Activated naive CD4-positive, alpha-beta T cell treated with anti-CD3 and anti-CD28 coated beads for 36 hours (primary cell): Measurements from ENCODE around the gene LMNTD2. TPM values are rescaled to one million over a fixed set of nuclear protein-coding genes. Genes with fewer than 3 reads are reported as not detected.
A peak's percentile ranks its signal among the peaks of the same experiment; 100 is the strongest.

ENCODE experiments used
- CTCF ChIA-PET: fragments of 350-600 bp; sonication (Branson Sonifier 250); formaldehyde crosslinking; loops from one replicate; lab custom pipeline; 2021; ENCODE audit warnings: antibody characterized with exemption; lab: Charles Lee
- DNase-seq: peaks from one replicate; pipeline ENCODE4 v3.0.0-alpha.2; 2020
- H3K27ac Mint-ChIP-seq: one replicate; pipeline ENCODE4 v1.8.0; 2021; ENCODE audit warnings: mild to moderate bottlenecking, mixed read lengths
- H3K27me3 Mint-ChIP-seq: one replicate; pipeline ENCODE4 v1.8.0; 2021; ENCODE audit warnings: low read depth, mixed read lengths
- H3K36me3 Mint-ChIP-seq: one replicate; pipeline ENCODE4 v1.8.0; 2021; ENCODE audit warnings: low read depth, mixed read lengths
- H3K4me1 Mint-ChIP-seq: one replicate; pipeline ENCODE4 v1.8.0; 2021; ENCODE audit warnings: low read depth, mixed read lengths
- H3K4me3 Mint-ChIP-seq: one replicate; pipeline ENCODE4 v1.8.0; 2021; ENCODE audit warnings: mild to moderate bottlenecking, moderate library complexity, mixed read lengths
- H3K9me3 Mint-ChIP-seq: one replicate; pipeline ENCODE4 v1.8.0; 2021; ENCODE audit warnings: mixed read lengths
- intact Hi-C: fragments of 100-400 bp; cut with micrococcal nuclease; formaldehyde crosslinking; loops from one replicate; pipeline ENCODE4 v1.15.1; 2023
- total RNA-seq, 2 experiments: library from RNA; stranded (reverse); gene quantifications; one replicate each; pipeline ENCODE4 v1.2.3, GENCODE V29; 2021

Gene LMNTD2
- total RNA-seq, 2 experiments from 2014 or later = 4.5 to 5.2 TPM

DNA sequence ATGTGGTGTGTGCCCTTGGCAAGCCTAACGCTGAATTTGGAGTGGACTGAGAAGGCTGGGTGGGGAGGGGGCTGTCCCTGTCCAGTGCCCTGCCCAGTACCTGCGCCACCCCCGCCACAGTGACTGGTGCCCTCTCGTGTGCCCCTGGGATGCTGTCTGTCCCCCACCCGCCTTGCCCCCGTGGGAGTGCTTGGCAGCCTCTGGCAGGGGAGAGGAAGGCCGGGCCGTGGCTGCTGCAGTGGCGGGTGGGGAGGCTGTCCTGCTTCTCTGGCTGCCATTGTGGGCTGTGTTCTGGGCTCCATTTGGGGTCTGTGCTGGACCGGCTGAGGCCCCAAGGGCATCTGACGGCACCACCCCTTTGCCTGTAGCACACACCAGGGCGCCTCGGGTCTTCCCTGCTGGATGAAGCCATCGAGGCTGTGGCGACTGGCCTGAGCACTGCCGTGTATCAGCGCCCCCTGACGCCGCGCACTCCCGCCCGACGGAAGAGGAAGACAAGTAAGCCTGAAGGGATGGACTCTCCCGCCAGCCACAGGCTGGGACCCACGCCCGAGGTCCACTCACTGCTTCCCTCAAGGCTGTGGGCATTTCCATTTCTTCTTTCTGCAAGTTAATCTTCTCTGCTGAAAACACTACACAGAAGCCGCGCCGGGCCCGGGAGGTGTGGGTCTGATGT is 37.6 kb upstream of the LMNTD2 start:
- Mint-ChIP-seq H3K9me3 (no peaks in the 10 kb centered on the region), H3K4me3 (no peak overlapping the region), H3K27me3 (no peaks in the 10 kb centered on the region), H3K27ac (no peak overlapping the region), H3K4me1 (peaks cover 2% of the 10 kb centered on the region), H3K36me3 (peaks cover 26% of the 10 kb centered on the region)
- no peak for DNase-seq
- CTCF ChIA-PET = no interaction called here
- intact Hi-C loops = no loop called here

DNA sequence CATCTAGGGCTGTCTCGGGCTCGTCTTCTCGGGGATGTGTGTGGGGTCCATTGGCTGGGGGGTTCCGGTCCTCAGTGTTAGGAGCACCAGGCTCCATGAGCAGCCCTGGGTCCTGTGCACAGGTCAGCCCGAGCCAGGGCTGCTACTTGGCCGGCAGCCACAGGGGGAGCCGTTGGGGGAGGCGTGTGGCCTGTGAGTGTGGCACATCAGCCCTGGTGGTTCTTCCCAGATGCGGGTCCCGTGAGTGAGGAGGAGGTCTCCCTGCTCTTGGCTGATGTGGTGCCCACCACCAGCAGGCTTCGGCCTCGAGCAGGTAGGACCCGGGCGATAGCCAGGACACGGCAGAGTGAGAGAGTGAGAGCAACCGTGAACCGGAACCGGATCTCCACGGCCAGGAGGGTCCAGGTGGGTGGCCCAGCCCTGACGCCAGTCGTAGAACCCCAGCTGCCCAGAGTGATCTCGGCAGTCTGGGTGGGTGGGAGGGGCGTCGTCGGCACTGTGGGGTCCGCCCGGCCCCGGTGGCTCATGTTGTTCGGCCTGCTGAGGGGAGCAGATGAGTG is 36.7 kb upstream of the LMNTD2 start:
- CTCF ChIA-PET = no interaction called here
- intact Hi-C loops = no loop called here
- DNase-seq = no peak
- H3K27ac Mint-ChIP-seq = no peak overlapping the region
- peaks cover 35% of the 10 kb centered on the region for H3K36me3 Mint-ChIP-seq
- H3K4me1 Mint-ChIP-seq = peaks cover 2% of the 10 kb centered on the region
- no peak overlapping the region for H3K4me3 Mint-ChIP-seq
- no peaks in the 10 kb centered on the region for H3K9me3 Mint-ChIP-seq
- no peaks in the 10 kb centered on the region for H3K27me3 Mint-ChIP-seq

DNA sequence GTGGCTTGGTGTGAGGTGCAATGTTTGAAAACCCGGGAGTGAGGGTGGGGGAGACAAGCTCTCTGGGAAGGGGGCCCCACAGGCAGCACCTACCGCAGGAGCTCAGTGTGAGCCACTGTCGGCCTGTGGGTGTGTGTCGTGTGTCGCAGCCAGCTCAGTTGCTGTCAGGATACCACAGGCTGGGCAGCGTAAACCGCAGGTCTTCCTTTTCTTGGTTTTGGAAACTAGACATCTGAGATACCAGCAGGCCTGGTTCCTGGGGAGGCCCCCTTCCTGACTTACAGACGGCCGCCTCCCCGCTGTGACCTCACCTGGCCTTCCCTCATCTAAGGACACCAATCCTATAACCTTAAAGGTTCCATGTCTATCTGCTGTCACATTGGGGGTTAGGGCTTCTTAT is 35.8 kb upstream of the LMNTD2 start:
- Mint-ChIP-seq H3K27ac (no peak overlapping the region), H3K4me1 (peaks cover 2% of the 10 kb centered on the region), H3K4me3 (no peak overlapping the region)

DNA sequence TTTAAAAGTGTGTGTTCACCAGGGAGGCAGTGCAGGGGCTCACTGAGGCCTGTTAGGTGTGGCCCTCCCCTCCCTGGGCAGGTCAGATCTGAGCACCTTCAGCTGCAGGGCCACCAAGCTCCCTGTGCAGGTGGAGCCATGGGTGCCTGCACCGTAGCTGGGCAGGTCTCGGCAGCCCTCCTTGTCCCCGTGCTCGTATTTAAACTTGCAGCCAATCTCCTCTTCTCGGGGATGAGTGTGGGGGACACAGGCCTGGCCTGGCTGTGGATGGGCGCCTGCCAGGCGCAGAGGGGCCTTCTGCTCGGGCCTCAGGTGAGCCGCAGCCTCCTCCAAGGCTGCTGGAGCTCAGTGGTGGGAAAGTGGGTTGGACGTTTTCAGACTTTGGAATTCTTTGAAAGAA is 34.9 kb upstream of the LMNTD2 start:
- Mint-ChIP-seq H3K27ac (no peak overlapping the region), H3K4me1 (peaks cover 2% of the 10 kb centered on the region), H3K4me3 (no peak overlapping the region), H3K27me3 (no peaks in the 10 kb centered on the region), H3K9me3 (no peaks in the 10 kb centered on the region), H3K36me3 (peaks cover 34% of the 10 kb centered on the region)
- no peak for DNase-seq
- intact Hi-C loops = no loop called here
- CTCF ChIA-PET = interaction anchor here (0.6 to 0.8 kb wide), 2 partner anchors 69 to 130 kb away, joined by 3 to 4 read pairs; no protein-coding TSS in a partner anchor

More for the DNA sequence above, 35.8 kb upstream of the LMNTD2 start:
- intact Hi-C loops = no loop called here
- DNase-seq = no peak
- CTCF ChIA-PET = interaction anchor here (0.8 kb wide), 1 partner anchor 68 kb away, joined by 3 read pairs; no protein-coding TSS in a partner anchor
- Mint-ChIP-seq H3K27me3 (no peaks in the 10 kb centered on the region), H3K9me3 (no peaks in the 10 kb centered on the region), H3K36me3 (peaks cover 32% of the 10 kb centered on the region)

DNA sequence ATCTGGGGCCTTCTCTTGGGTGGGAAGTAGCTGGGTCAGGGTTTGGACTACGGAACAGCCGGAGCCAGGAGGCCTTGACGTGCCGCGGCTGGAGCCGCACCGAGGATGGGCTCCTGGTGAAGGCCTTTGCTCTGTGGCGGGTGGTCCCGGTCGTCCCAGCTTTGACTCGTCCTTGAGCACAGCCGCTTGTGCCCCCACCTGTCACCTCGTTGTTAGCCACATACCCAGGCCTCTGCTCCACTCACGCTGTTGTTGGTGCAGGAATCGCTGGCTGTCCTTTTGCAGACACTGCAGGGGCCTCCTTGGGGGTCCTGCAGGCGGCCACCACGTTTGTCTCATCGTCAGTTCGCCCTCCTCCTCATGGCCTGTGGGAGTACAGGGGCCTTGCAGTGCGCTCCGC is 32.8 kb upstream of the LMNTD2 start:
- intact Hi-C loops = no loop called here
- no peak overlapping the region for H3K4me3 Mint-ChIP-seq
- H3K4me1 Mint-ChIP-seq = peaks cover 3% of the 10 kb centered on the region
- H3K27me3 Mint-ChIP-seq = no peaks in the 10 kb centered on the region
- H3K9me3 Mint-ChIP-seq = no peaks in the 10 kb centered on the region
- peaks cover 44% of the 10 kb centered on the region for H3K36me3 Mint-ChIP-seq
- H3K27ac Mint-ChIP-seq = no peak overlapping the region
- DNase-seq = no peak
- CTCF ChIA-PET = no interaction called here

DNA sequence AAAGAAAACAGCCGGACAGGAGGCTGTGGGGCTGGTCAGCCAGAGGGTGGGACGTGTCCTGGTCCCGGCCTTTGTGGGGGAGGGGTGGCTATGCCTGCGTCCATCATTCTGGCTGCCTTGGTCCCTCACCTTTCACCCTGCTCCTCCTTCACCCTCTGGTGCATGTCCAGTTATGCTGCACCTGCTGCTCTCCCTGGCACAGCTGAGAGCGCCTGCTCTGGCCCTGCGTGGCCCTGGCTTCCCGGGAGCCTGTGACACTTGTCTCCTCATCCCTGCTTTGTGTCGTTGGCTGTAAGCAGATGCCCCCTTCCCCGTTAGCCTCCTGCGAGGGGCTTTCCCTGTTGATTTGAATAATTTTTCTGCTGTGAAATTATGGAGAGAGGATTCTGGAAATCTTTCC is 32.4 kb upstream of the LMNTD2 start:
- H3K27me3 Mint-ChIP-seq = no peaks in the 10 kb centered on the region
- H3K4me1 Mint-ChIP-seq = peaks cover 7% of the 10 kb centered on the region
- no peak for DNase-seq
- no peak overlapping the region for H3K27ac Mint-ChIP-seq
- intact Hi-C loops = no loop called here
- CTCF ChIA-PET = no interaction called here
- H3K4me3 Mint-ChIP-seq = no peak overlapping the region
- peaks cover 47% of the 10 kb centered on the region for H3K36me3 Mint-ChIP-seq
- H3K9me3 Mint-ChIP-seq = no peaks in the 10 kb centered on the region

DNA sequence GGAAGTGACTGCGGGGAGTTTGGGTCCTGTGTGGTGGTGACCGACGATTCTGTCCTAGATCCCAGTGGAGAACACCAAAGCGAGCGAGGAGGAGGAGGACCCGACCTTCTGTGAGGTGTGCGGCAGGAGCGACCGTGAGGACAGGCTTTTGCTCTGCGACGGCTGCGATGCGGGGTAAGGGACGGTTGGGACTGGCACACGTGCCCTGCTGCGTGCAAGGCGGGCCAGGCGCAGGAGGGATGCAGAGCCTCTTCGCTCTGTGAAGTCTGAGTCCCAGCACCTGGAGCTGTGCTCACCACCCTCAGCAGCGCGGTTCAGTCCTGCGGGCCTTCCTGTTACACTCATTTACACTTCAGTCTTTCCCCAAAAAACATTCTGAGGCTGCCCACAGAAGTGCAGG is 32.0 kb upstream of the LMNTD2 start:
- Mint-ChIP-seq H3K27ac (no peak overlapping the region), H3K36me3 (peaks cover 47% of the 10 kb centered on the region), H3K4me1 (peaks cover 11% of the 10 kb centered on the region), H3K4me3 (no peak overlapping the region), H3K9me3 (no peaks in the 10 kb centered on the region), H3K27me3 (no peaks in the 10 kb centered on the region)
- CTCF ChIA-PET = no interaction called here
- no peak for DNase-seq
- intact Hi-C loops = no loop called here

DNA sequence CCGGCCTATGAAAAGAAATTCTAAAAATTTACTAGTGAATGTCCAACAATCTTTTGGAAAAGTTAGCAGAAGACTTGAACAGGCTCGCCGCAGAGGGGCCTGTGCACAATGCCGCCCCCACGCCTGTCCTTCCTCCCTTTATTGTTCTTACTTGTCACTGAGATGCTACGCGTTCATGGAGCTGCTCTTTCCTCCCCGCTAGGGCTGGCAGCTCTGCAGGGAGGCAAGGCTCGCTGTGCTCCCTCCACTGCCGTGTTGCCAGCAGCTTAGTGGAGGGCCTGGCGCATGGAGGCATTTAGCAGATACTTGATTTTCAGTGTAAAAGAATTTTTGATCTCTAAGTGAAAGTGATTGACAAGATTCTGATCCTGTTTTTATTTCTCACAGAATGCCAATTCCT is 30.5 kb upstream of the LMNTD2 start:
- Mint-ChIP-seq H3K4me3 (no peak overlapping the region), H3K9me3 (no peaks in the 10 kb centered on the region), H3K36me3 (peaks cover 46% of the 10 kb centered on the region), H3K27me3 (no peaks in the 10 kb centered on the region), H3K4me1 (peaks cover 24% of the 10 kb centered on the region), H3K27ac (no peak overlapping the region)
- intact Hi-C loops = no loop called here
- CTCF ChIA-PET = interaction anchor here (0.7 to 1.5 kb wide), 2 partner anchors 66 to 72 kb away, joined by 3 to 4 read pairs; no protein-coding TSS in a partner anchor
- DNase-seq = no peak

DNA sequence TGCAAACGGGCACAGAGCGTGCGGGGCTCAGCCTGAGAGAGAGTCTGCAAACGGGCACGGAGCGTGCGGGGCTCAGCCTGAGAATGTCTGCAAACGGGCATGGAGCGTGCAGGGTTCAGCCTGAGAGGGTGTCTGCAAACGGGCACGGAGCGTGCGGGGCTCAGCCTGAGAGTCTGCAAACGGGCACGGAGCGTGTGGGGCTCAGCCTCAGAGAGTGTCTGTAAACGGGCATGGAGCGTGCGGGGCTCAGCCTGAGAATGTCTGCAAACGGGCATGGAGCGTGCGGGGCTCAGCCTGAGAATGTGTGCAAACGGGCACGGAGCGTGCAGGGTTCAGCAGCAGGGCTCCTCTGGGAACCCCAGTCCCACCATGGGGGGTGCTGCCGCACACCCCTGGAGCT is 29.3 kb upstream of the LMNTD2 start:
- DNase-seq = no peak
- intact Hi-C loops = loop anchor here (2.0 kb wide), 1 partner anchor 21 kb away; no protein-coding TSS in a partner anchor
- Mint-ChIP-seq H3K27ac (no peak overlapping the region), H3K4me1 (peaks cover 25% of the 10 kb centered on the region), H3K4me3 (no peak overlapping the region), H3K9me3 (no peaks in the 10 kb centered on the region), H3K36me3 (peaks cover 46% of the 10 kb centered on the region), H3K27me3 (no peaks in the 10 kb centered on the region)
- CTCF ChIA-PET = interaction anchor here (1.1 kb wide), 1 partner anchor 136 kb away, joined by 3 read pairs; no protein-coding TSS in a partner anchor

DNA sequence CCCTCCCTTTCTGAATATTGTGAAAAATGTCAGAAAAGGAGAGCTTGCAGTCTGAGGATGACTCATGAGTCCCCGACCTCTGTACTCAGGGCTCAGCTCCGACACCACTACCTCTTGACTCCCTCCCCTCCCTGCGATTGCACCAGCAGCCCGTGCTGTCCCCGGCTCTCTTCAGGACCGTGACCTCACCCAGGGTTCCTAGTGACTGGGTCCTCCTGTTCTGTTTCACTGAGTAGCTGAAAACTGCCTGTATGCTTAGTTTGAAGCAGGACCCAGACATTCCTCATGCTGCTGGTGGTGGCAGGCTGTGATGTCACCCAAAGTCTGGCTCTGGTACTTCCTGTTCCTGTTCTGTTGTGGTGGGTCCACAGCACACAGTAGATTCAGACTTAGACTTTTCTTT is 27.4 kb upstream of the LMNTD2 start:
- CTCF ChIA-PET = interaction anchor here (0.7 to 1.3 kb wide), 5 partner anchors 10 to 187 kb away, joined by 3 to 4 read pairs (median 3); no protein-coding TSS in a partner anchor
- Mint-ChIP-seq H3K4me1 (peaks cover 25% of the 10 kb centered on the region), H3K4me3 (peak overlapping the region; percentile 70), H3K36me3 (peaks cover 43% of the 10 kb centered on the region), H3K27me3 (no peaks in the 10 kb centered on the region), H3K27ac (peak overlapping the region; percentile 99), H3K9me3 (no peaks in the 10 kb centered on the region)
- intact Hi-C loops = loop anchor here (1.0 to 2.0 kb wide), 3 partner anchors 19 to 82 kb away; no protein-coding TSS in a partner anchor
- peak; percentile 87 for DNase-seq

DNA sequence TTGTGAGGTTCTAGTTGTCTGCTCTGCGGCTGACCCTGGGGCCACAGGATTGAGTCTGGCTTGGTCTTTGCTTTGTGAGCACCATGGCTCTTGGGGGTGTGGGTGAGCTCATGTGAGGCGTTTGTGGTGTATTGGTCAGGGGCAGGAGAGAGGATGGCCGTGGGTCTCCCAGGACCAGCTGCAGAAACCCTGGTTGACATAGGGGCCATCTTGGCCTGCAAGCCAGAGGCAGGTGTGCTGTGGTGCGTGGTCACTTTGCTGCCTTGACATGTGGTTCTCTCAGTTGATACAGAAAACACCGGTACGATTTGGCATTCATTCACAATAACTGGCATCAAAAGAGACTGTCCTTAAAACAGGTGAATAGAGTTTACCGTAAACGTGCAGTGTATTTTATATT is 27.0 kb upstream of the LMNTD2 start:
- intact Hi-C loops = no loop called here
- Mint-ChIP-seq H3K4me3 (peak overlapping the region; percentile 70), H3K27ac (peak overlapping the region; percentile 99), H3K9me3 (no peaks in the 10 kb centered on the region), H3K27me3 (no peaks in the 10 kb centered on the region), H3K4me1 (peaks cover 25% of the 10 kb centered on the region), H3K36me3 (peaks cover 40% of the 10 kb centered on the region)
- CTCF ChIA-PET = interaction anchor here (0.7 to 1.3 kb wide), 4 partner anchors 9 to 188 kb away, joined by 3 to 4 read pairs (median 3); no protein-coding TSS in a partner anchor
- DNase-seq = no peak

DNA sequence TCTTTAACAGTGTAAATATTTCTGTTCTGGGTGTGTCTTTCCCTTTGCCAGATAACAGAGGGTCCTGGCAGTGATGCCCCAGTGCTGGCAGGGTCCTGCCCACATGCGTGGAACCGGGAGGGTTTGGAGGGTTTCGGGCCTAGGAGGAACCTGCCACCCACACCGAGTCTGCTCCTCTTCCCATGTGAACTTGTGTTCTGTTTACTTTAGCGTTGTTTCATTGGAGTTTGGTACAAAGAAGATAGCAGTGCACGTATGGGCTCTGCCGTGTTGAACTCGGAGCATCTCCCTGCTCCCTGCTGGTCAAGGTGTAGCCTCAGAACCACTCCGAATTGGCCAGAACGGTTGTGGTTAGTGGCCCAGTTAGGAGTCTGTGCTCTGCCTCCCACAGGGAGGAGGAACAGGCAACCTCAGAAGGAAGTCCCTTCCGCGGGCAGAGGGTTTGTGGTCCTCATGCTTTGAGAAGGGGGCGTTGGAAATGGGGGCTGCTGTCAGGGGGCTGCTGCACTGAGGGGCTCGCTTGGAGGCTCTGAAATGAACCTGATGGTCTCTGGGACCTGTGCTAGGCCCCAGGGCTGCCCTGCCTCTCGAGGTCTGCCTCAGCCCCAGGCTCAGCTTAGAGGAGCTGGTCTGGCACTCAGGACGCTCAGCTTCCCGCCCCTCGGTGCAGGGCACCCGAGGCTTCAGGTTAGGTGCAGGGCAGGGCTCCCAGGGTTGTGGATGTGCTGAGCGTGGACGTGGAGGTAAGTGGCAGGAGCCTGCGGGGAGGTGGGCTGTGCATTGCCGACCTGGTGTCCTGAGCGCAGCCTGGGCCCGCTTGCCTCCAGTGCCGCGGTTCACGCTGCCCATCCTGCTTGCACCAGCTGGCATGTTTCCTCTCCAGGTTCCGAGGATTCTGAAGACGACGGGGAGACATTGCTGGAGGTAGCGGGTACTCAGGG is 26.1 kb upstream of the LMNTD2 start:
- no peaks in the 10 kb centered on the region for H3K27me3 Mint-ChIP-seq
- peaks cover 39% of the 10 kb centered on the region for H3K36me3 Mint-ChIP-seq
- peak overlapping the region; percentile 99 for H3K27ac Mint-ChIP-seq
- H3K4me3 Mint-ChIP-seq = no peak overlapping the region
- H3K9me3 Mint-ChIP-seq = no peaks in the 10 kb centered on the region
- no peak for DNase-seq
- intact Hi-C loops = no loop called here
- peaks cover 27% of the 10 kb centered on the region for H3K4me1 Mint-ChIP-seq
- CTCF ChIA-PET = interaction anchor here (1.3 kb wide), 1 partner anchor 137 kb away, joined by 3 read pairs; no protein-coding TSS in a partner anchor
